ENCODE results near the gene WDR35.

GRCh38 chr2:19993731-19994130 is 3.8 kb upstream of the WDR35 start:
- no peak for TF ChIP-seq CTCF (IDR thresholded peaks at IDR 0.05)
- TF ChIP-seq POLR2A (IDR thresholded peaks at IDR 0.05): no peak

All from tibial nerve (tissue), 3 donors.